Neural progenitor cell (in vitro differentiated cells): ENCODE data around the gene TRRAP.

Source experiments
- EZH2 ChIP-seq: fragments of 200-600 bp; sonication (generic); IDR thresholded peaks from 2 replicates; pipeline ENCODE4 v1.6.1; 2017; ENCODE audit warnings: antibody characterized with exemption, mild to moderate bottlenecking, moderate library complexity
- TF ChIP-seq, protein P1 (sequence below): fragments of 200-600 bp; sonication (generic); IDR thresholded peaks from 2 replicates; pipeline ENCODE4 v1.5.1; 2017; ENCODE audit warnings: antibody characterized with exemption, mild to moderate bottlenecking

- TF ChIP-seq EZH2 = no peak
- TF ChIP-seq, protein P1, sequence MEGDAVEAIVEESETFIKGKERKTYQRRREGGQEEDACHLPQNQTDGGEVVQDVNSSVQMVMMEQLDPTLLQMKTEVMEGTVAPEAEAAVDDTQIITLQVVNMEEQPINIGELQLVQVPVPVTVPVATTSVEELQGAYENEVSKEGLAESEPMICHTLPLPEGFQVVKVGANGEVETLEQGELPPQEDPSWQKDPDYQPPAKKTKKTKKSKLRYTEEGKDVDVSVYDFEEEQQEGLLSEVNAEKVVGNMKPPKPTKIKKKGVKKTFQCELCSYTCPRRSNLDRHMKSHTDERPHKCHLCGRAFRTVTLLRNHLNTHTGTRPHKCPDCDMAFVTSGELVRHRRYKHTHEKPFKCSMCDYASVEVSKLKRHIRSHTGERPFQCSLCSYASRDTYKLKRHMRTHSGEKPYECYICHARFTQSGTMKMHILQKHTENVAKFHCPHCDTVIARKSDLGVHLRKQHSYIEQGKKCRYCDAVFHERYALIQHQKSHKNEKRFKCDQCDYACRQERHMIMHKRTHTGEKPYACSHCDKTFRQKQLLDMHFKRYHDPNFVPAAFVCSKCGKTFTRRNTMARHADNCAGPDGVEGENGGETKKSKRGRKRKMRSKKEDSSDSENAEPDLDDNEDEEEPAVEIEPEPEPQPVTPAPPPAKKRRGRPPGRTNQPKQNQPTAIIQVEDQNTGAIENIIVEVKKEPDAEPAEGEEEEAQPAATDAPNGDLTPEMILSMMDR = no peak
Observed at GRCh38 chr7:99014113-99014985, 136.0 kb downstream of the TRRAP start.
